GM12878 (cell line): Measurements from ENCODE around the gene MYO9B. TPM values are rescaled to one million over a fixed set of nuclear protein-coding genes. Genes with fewer than 3 reads are reported as not detected.
A peak's percentile ranks its signal among the peaks of the same experiment; 100 is the strongest.

Experiments
- ATF7 ChIP-seq: fragments of 450-650 bp; IDR thresholded peaks from 2 replicates; pipeline ENCODE4 v1.6.1; 2016; ENCODE audit warnings: low read depth, mild to moderate bottlenecking
- BRCA1 ChIP-seq: IDR thresholded peaks from 2 replicates; pipeline ENCODE4 v1.6.1; 2011; ENCODE audit warnings: low read depth, low read length, improper control_type of control experiment
- CHD4 ChIP-seq: fragments of 200-600 bp; sonication (generic); IDR thresholded peaks from 2 replicates; pipeline ENCODE4 v1.6.1; 2016; ENCODE audit warnings: mild to moderate bottlenecking
- E2F8 ChIP-seq: fragments of 450-650 bp; IDR thresholded peaks from 2 replicates; pipeline ENCODE4 v1.6.1; 2018; ENCODE audit warnings: mild to moderate bottlenecking, low read depth, moderate library complexity; ENCODE audit not compliant: partially characterized antibody
- FOXM1 ChIP-seq: IDR thresholded peaks from 2 replicates; pipeline ENCODE4 v1.6.1; 2012; ENCODE audit warnings: low read depth, mild to moderate bottlenecking, inconsistent platforms, low read length, moderate library complexity
- GATAD2B ChIP-seq: fragments of 450-650 bp; conservative IDR thresholded peaks from 2 replicates; pipeline ENCODE4 v1.6.1; 2017; ENCODE audit warnings: low read depth, mild to moderate bottlenecking, moderate library complexity
- HDGF ChIP-seq: fragments of 450-650 bp; IDR thresholded peaks from 2 replicates; pipeline ENCODE4 v1.6.1; 2016; ENCODE audit warnings: antibody characterized with exemption
- IKZF1 ChIP-seq: fragments of 450-650 bp; conservative IDR thresholded peaks from 2 replicates; pipeline ENCODE4 v1.6.1; 2017; ENCODE audit warnings: antibody characterized with exemption, mild to moderate bottlenecking
- IKZF2 ChIP-seq, 2 experiments: fragments of 450-650 bp; IDR thresholded peaks; 2 replicates each; pipeline ENCODE4 v1.6.1; 2017; ENCODE audit warnings: mild to moderate bottlenecking in 2 of 2, moderate library complexity in 2 of 2
- JUND ChIP-seq: IDR thresholded peaks from 2 replicates; pipeline ENCODE4 v1.6.1; 2012; ENCODE audit warnings: low read depth, mild to moderate bottlenecking, low read length, improper control_type of control experiment, moderate library complexity
- MAX ChIP-seq: IDR thresholded peaks from 2 replicates; pipeline ENCODE4 v1.6.1; 2012; ENCODE audit warnings: low read depth, low read length, improper control_type of control experiment
- MTA3 ChIP-seq: IDR thresholded peaks from 2 replicates; pipeline ENCODE4 v1.6.1; 2012; ENCODE audit warnings: low read length, inconsistent platforms, borderline replicate concordance
- MXI1 ChIP-seq: fragments of 150-350 bp; IDR thresholded peaks from 2 replicates; pipeline ENCODE4 v1.6.1; 2011; ENCODE audit warnings: low read depth, mild to moderate bottlenecking, inconsistent platforms, low read length, improper control_type of control experiment
- NFYA ChIP-seq: IDR thresholded peaks from 2 replicates; pipeline ENCODE4 v1.6.1; 2011; ENCODE audit warnings: low read depth, mild to moderate bottlenecking, low read length, improper control_type of control experiment, borderline replicate concordance
- NR2C2 ChIP-seq: IDR thresholded peaks from 2 replicates; pipeline ENCODE4 v1.6.1; 2011; ENCODE audit warnings: borderline replicate concordance, low read depth; ENCODE audit not compliant: control insufficient read depth, insufficient read length
- PKNOX1 ChIP-seq: fragments of 450-650 bp; IDR thresholded peaks from 2 replicates; pipeline ENCODE4 v1.6.1; 2016; ENCODE audit warnings: mild to moderate bottlenecking
- SUPT20H ChIP-seq: IDR thresholded peaks from 2 replicates; pipeline ENCODE4 v1.6.1; 2011; ENCODE audit warnings: low read depth, mild to moderate bottlenecking, low read length, moderate library complexity, borderline replicate concordance; ENCODE audit not compliant: control insufficient read depth
- TBL1XR1 ChIP-seq: IDR thresholded peaks from 2 replicates; pipeline ENCODE4 v1.6.1; 2012; ENCODE audit warnings: low read depth, low read length, improper control_type of control experiment
- TCF12 ChIP-seq: IDR thresholded peaks from 2 replicates; pipeline ENCODE4 v1.6.1; 2011; ENCODE audit warnings: low read depth, mild to moderate bottlenecking, low read length
- YY1 ChIP-seq: IDR thresholded peaks from 2 replicates; pipeline ENCODE4 v1.6.1; 2011; ENCODE audit warnings: low read depth, mild to moderate bottlenecking, low read length
- ZBED1 ChIP-seq: IDR thresholded peaks from 2 replicates; pipeline ENCODE4 v1.6.1; 2016; ENCODE audit warnings: borderline replicate concordance
- ZBTB33 ChIP-seq: fragments of 450-650 bp; IDR thresholded peaks from 2 replicates; pipeline ENCODE4 v1.6.1; 2017; ENCODE audit warnings: mild to moderate bottlenecking
- ZNF217 ChIP-seq: fragments of 450-650 bp; IDR thresholded peaks from 2 replicates; pipeline ENCODE4 v1.6.1; 2017; ENCODE audit warnings: antibody characterized with exemption, mild to moderate bottlenecking
- ZZZ3 ChIP-seq: IDR thresholded peaks from 2 replicates; pipeline ENCODE4 v1.6.1; 2011; ENCODE audit warnings: low read depth; ENCODE audit not compliant: control insufficient read depth, insufficient read length
- polyA plus RNA-seq, 11 experiments: library from polyadenylated mRNA; depleted of rRNA in 4 of 11; unstranded in 6 of 11; stranded (reverse) in 5 of 11; fragments of >200 nt; fragmentation: Nextera tagmentation in 4 of 11; fragmentation: Illumina TruSeq in 1 of 11; extraction: Ambion mirVana in 4 of 11; extraction: Trizol in 1 of 11; gene quantifications; 1 replicate in 1 of 11; 2 replicates in 10 of 11; pipeline versions ENCODE4 v1.2.1 to v1.2.3, GENCODE V29; 2011 to 2016; ENCODE audit warnings: inconsistent platforms in 2 of 11, missing spikeins in 2 of 11, low read depth in 1 of 11
- total RNA-seq, 4 experiments: library from RNA; depleted of rRNA in 3 of 4; stranded (reverse); fragments of >200 nt in 3 of 4; fragmentation: Illumina TruSeq in 1 of 4; extraction: Trizol in 1 of 4; gene quantifications; 2 replicates each; pipeline versions ENCODE4 v1.2.1 to v1.2.3, GENCODE V29; 2013 to 2021

MYO9B gene
- total and polyA plus RNA-seq, 10 of the 15 experiments (the other 5 are each of a cell fraction or from before 2014, with no cell fraction given) = 5.4 to 165 (median 45.8) TPM

GRCh38 chr19:17135001-17135853 lies 59.6 kb downstream of the MYO9B start (continued):
- TF ChIP-seq TBL1XR1 (no peak), CHD4 (no peak), NR2C2 (no peak), E2F8 (no peak), BRCA1 (no peak), GATAD2B (peak; percentile 62; the same call in 1 of the 2 replicates), ATF7 (peak; percentile 84), NFYA (no peak), ZBED1 (no peak), MTA3 (no peak), YY1 (peak; percentile 67), MAX (no peak), MXI1 (no peak), TCF12 (no peak; the same call in 1 of the 2 replicates), SUPT20H (no peak), IKZF1 (peak; percentile 65), PKNOX1 (no peak), HDGF (no peak), ZNF217 (no peak), IKZF2 (IDR thresholded peaks at IDR 0.05) (peak; percentile 47 to 70; a peak in 3 of 4 replicates), JUND (peak; percentile 51; the same call in 1 of the 2 replicates), ZZZ3 (no peak), ZBTB33 (no peak), FOXM1 (peak; percentile 36; the same call in 1 of the 2 replicates)
